ENCODE data around the gene RPTOR. TPM values are rescaled to one million over a fixed set of nuclear protein-coding genes. Genes with fewer than 3 reads are reported as not detected.

RPTOR gene
- polyA plus RNA-seq, 1 of the 3 experiments (the other 2 are of a cell fraction) = 14.9 TPM

DNA sequence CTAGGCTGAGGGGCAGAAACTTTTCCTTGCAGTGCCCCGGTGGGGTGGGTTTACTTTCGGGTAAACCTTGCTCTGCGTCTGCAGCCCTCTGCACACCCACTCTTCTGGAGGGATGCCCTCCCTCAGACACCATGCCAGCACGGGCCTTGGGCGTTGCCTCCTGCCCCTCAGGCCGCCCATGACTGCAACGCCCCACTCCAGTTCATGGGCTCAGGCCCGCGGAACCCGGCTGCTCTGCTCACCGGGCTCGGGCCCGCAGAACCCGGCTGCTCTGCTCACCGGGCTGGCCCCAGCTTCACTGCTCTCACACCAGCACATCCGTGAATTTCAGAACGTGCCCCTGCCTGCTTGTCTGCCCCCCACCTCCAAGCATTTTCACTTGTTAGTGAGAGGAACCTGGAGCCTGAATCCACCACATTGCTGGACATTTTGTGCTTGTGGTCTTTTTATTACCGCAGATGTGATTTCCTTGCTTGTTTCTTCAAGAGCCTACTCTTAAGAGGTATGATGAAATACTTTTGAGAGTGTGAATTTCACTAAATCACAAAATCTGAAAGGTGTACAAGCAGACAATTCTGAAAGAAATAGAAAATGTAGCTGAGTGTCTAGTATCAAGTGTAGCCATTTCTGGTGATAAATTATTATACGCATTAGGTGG is 130.9 kb downstream of the RPTOR start (continued):
- no peak for TF ChIP-seq JUND (IDR thresholded peaks at IDR 0.05)

- Histone ChIP-seq H3K4me1 (ENCODE audit: control insufficient read depth in 1 of 2, insufficient read depth in 2 of 2, low read depth in 1 of 2, low read length in 1 of 2) (peaks cover 0 to 3% of the 10 kb centered on the region in 2 experiments; a peak in 1 of 4 replicates), H3K79me2 (ENCODE audit: insufficient read depth) (peaks cover 28% of the 10 kb centered on the region), H3K9me3 (no peaks in the 10 kb centered on the region), H3K36me3 (replicated peaks in 1 of 2; ENCODE audit: control insufficient read depth in 1 of 2, insufficient read depth in 2 of 2, low read length in 1 of 2) (no peaks in the 10 kb centered on the region), H2AFZ (ENCODE audit: low read depth) (no peak overlapping the region), H3F3A (replicated peaks; ENCODE audit: insufficient read depth) (peaks cover 3% of the 10 kb centered on the region), H3K4me2 (no peak overlapping the region), H4K20me1 (ENCODE audit: insufficient read depth) (peaks cover 16% of the 10 kb centered on the region; the same call in 1 of the 2 replicates), H3K9ac (no peak overlapping the region), H3K9me2 (no peaks in the 10 kb centered on the region), H3K4me3 (ENCODE audit: low read depth in 2 of 2, low read length in 1 of 2) (no peak overlapping the region), H3K27me3 (ENCODE audit: insufficient read depth) (no peaks in the 10 kb centered on the region), H3K27ac (ENCODE audit: low read depth in 2 of 2, low read length in 1 of 2) (no peak overlapping the region)
- DNase-seq = no peak
- 96% methylated on average over 7 of the region's 7 CpGs for WGBS (ENCODE audit: low lambda C conversion rate)
- CTCF ChIA-PET = interaction anchor here (2.2 kb wide), 1 partner anchor 13 kb away, joined by 6 read pairs; no protein-coding TSS in a partner anchor
- POLR2A ChIA-PET = no interaction called here
- no peak for TF ChIP-seq MAX (IDR thresholded peaks at IDR 0.05; ENCODE audit: low read depth)
- TF ChIP-seq, protein P1, sequence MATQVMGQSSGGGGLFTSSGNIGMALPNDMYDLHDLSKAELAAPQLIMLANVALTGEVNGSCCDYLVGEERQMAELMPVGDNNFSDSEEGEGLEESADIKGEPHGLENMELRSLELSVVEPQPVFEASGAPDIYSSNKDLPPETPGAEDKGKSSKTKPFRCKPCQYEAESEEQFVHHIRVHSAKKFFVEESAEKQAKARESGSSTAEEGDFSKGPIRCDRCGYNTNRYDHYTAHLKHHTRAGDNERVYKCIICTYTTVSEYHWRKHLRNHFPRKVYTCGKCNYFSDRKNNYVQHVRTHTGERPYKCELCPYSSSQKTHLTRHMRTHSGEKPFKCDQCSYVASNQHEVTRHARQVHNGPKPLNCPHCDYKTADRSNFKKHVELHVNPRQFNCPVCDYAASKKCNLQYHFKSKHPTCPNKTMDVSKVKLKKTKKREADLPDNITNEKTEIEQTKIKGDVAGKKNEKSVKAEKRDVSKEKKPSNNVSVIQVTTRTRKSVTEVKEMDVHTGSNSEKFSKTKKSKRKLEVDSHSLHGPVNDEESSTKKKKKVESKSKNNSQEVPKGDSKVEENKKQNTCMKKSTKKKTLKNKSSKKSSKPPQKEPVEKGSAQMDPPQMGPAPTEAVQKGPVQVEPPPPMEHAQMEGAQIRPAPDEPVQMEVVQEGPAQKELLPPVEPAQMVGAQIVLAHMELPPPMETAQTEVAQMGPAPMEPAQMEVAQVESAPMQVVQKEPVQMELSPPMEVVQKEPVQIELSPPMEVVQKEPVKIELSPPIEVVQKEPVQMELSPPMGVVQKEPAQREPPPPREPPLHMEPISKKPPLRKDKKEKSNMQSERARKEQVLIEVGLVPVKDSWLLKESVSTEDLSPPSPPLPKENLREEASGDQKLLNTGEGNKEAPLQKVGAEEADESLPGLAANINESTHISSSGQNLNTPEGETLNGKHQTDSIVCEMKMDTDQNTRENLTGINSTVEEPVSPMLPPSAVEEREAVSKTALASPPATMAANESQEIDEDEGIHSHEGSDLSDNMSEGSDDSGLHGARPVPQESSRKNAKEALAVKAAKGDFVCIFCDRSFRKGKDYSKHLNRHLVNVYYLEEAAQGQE (IDR thresholded peaks at IDR 0.05; ENCODE audit: low read depth, low read length) = no peak
- TF ChIP-seq, protein P2, sequence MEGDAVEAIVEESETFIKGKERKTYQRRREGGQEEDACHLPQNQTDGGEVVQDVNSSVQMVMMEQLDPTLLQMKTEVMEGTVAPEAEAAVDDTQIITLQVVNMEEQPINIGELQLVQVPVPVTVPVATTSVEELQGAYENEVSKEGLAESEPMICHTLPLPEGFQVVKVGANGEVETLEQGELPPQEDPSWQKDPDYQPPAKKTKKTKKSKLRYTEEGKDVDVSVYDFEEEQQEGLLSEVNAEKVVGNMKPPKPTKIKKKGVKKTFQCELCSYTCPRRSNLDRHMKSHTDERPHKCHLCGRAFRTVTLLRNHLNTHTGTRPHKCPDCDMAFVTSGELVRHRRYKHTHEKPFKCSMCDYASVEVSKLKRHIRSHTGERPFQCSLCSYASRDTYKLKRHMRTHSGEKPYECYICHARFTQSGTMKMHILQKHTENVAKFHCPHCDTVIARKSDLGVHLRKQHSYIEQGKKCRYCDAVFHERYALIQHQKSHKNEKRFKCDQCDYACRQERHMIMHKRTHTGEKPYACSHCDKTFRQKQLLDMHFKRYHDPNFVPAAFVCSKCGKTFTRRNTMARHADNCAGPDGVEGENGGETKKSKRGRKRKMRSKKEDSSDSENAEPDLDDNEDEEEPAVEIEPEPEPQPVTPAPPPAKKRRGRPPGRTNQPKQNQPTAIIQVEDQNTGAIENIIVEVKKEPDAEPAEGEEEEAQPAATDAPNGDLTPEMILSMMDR (IDR thresholded peaks at IDR 0.05) = no peak
- no peak for TF ChIP-seq ELF1 (IDR thresholded peaks at IDR 0.05)
- no peak for TF ChIP-seq RFX5 (IDR thresholded peaks at IDR 0.05; ENCODE audit: low read length)
- TF ChIP-seq IRF3 (IDR thresholded peaks at IDR 0.05; ENCODE audit: low read depth, low read length) = no peak
- TF ChIP-seq GABPA (IDR thresholded peaks at IDR 0.05; ENCODE audit: low read depth) = no peak
- no peak for TF ChIP-seq GATA2 (CRISPR knock-in tag; IDR thresholded peaks at IDR 0.05)
- no peak for TF ChIP-seq POLR2AphosphoS5 (IDR thresholded peaks at IDR 0.05; ENCODE audit: low read depth, low read length)
- no peak for TF ChIP-seq NFIC (IDR thresholded peaks at IDR 0.05; ENCODE audit: borderline replicate concordance)
- TF ChIP-seq FOSL2 (IDR thresholded peaks at IDR 0.05; ENCODE audit: borderline replicate concordance, low read depth) = no peak
- no peak for TF ChIP-seq EZH2phosphoT487 (IDR thresholded peaks at IDR 0.05; ENCODE audit: borderline replicate concordance, low read depth)
- no peak for TF ChIP-seq RCOR1 (IDR thresholded peaks at IDR 0.05; ENCODE audit: low read length)
- no peak for TF ChIP-seq EP300 (IDR thresholded peaks at IDR 0.05; ENCODE audit: borderline replicate concordance in 1 of 2, low read depth in 1 of 2, low read length in 1 of 2)
Observed at GRCh38 chr17:80676096-80676466, 131.4 kb downstream of the RPTOR start.
